Measurements from ENCODE around the gene SLC22A23. TPM values are rescaled to one million over a fixed set of nuclear protein-coding genes. Genes with fewer than 3 reads are reported as not detected.

Gene SLC22A23
- total and polyA plus RNA-seq, 2 experiments from 2014 or later, result 6.1 to 38.3 TPM

GRCh38 chr6:3376064-3376463 is 80.8 kb downstream of the SLC22A23 start (continued):
- TF ChIP-seq ZNF462 (CRISPR knock-in tag; IDR thresholded peaks at IDR 0.05) (no peak), CTCF (conservative IDR thresholded peaks at IDR 0.05; ENCODE audit: low read depth in 2 of 2) (no peak)

- Histone ChIP-seq H3K9me2 (ENCODE audit: insufficient read depth) (no peaks in the 10 kb centered on the region), H4K20me1 (replicated peaks; ENCODE audit: insufficient read depth) (no peaks in the 10 kb centered on the region; the same call in 1 of the 2 replicates), H3K4me2 (no peak overlapping the region), H3K79me2 (replicated peaks; ENCODE audit: insufficient read depth) (peaks cover 40% of the 10 kb centered on the region), H3K4me3 (no peak overlapping the region), H3F3A (replicated peaks; ENCODE audit: low read depth) (no peaks in the 10 kb centered on the region), H3K27ac (ENCODE audit: low read depth) (no peak overlapping the region), H2AFZ (no peak overlapping the region), H3K36me3 (ENCODE audit: insufficient read depth) (no peaks in the 10 kb centered on the region), H3K27me3 (ENCODE audit: insufficient read depth) (no peaks in the 10 kb centered on the region), H3K4me1 (ENCODE audit: insufficient read depth) (peaks cover 12% of the 10 kb centered on the region)
- no peak for DNase-seq (ENCODE audit: low spot score)
- H3K9me3 Mint-ChIP-seq, result no peaks in the 10 kb centered on the region
- ATAC-seq, result no peak
- peaks cover 47% of the 10 kb centered on the region for H3K4me1 Mint-ChIP-seq
- peaks cover 5% of the 10 kb centered on the region for H3K27me3 Mint-ChIP-seq (ENCODE audit: insufficient read depth, low read depth, poor library complexity)
- no peak overlapping the region for H3K27ac Mint-ChIP-seq
- H3K4me3 Mint-ChIP-seq, result no peak overlapping the region
- peaks cover under 1% of the 10 kb centered on the region for H3K36me3 Mint-ChIP-seq (ENCODE audit: low read depth)
- no peak for TF ChIP-seq REST (IDR thresholded peaks at IDR 0.05; ENCODE audit: unreplicated experiment)
- TF ChIP-seq CTCF (conservative IDR thresholded peaks at IDR 0.05; ENCODE audit: low read depth in 2 of 2), result no peak
- TF ChIP-seq NANOG (IDR thresholded peaks at IDR 0.05; ENCODE audit: borderline replicate concordance), result no peak
- TF ChIP-seq POLR2AphosphoS5 (IDR thresholded peaks at IDR 0.05; ENCODE audit: low read depth), result no peak
- TF ChIP-seq ZNF114 (CRISPR knock-in tag; IDR thresholded peaks at IDR 0.05), result no peak
- no peak for TF ChIP-seq EZH2 (IDR thresholded peaks at IDR 0.05; ENCODE audit: low read depth, unreplicated experiment)
- no peak for TF ChIP-seq JUNB (IDR thresholded peaks at IDR 0.05; ENCODE audit: unreplicated experiment)
Measured at GRCh38 chr6:3373597-3374203, 83.2 kb downstream of the SLC22A23 start.
